Mammary epithelial cell (primary cell): ENCODE results near the gene SHISA9.

ENCODE experiments used
- CTCF ChIP-seq, 2 donors: IDR thresholded peaks in 1 of 2; conservative IDR thresholded peaks in 1 of 2; 2 replicates each; pipeline ENCODE4 v1.5.1; 2011 to 2012; ENCODE audit warnings: inconsistent platforms in 2 of 2, low read length in 2 of 2, mild to moderate bottlenecking in 2 of 2, control low read depth in 1 of 2, low read depth in 1 of 2; ENCODE audit not compliant: insufficient read depth in 1 of 2; ENCODE audit errors: extremely low read depth in 1 of 2
- EZH2 ChIP-seq: IDR thresholded peaks from 2 replicates; pipeline ENCODE4 v1.6.1; 2012; ENCODE audit warnings: low read length, inconsistent platforms, borderline replicate concordance

DNA sequence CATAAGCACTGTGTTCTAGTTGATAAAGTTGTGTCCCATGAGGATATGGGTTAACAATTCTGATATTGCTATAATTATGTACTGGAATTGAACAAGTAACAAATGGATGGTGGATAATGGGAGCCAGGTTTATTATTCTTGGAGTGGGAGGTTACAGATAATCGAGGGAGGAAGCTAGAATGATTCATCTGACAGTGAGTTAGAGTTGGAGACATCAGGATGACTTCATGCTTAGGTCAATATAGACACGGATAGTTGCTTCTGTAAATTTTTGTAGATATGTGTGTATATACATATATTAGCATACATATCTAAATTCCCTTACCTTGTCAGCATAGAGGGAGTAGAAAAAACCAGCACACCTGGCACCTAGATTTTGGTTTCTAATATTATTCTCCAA, 293.4 kb downstream of the SHISA9 start:
- no peak for TF ChIP-seq CTCF (conservative IDR thresholded peaks at IDR 0.05 in 1 of 2, IDR thresholded peaks at IDR 0.05 in 1 of 2; ENCODE audit: extremely low read depth in 1 of 2, insufficient read depth in 1 of 2, low read depth in 1 of 2, low read length in 2 of 2)
- no peak for TF ChIP-seq EZH2
